HUES6 (cell line): ENCODE data around the gene CD81.

Experiments
- H3K27ac ChIP-seq: 2 replicates; pipeline ENCODE4 v1.7.0; 2013; ENCODE audit warnings: low read depth, mild to moderate bottlenecking, low read length, inconsistent platforms
- H3K27me3 ChIP-seq: 2 replicates; pipeline ENCODE4 v1.6.1; 2013; ENCODE audit warnings: low read length; ENCODE audit not compliant: control insufficient read depth, insufficient read depth
- H3K36me3 ChIP-seq: 2 replicates; pipeline ENCODE4 v1.6.1; 2013; ENCODE audit warnings: low read length; ENCODE audit not compliant: control insufficient read depth, insufficient read depth
- H3K4me1 ChIP-seq: 2 replicates; pipeline ENCODE4 v1.6.1; 2013; ENCODE audit warnings: low read length; ENCODE audit not compliant: control insufficient read depth, insufficient read depth
- H3K4me3 ChIP-seq: 2 replicates; pipeline ENCODE4 v1.5.1; 2013; ENCODE audit warnings: low read depth, low read length
- H3K9ac ChIP-seq: one replicate; pipeline ENCODE4 v1.6.1; 2013; ENCODE audit warnings: mild to moderate bottlenecking, low read length
- H3K9me3 ChIP-seq: 2 replicates; pipeline ENCODE4 v1.6.1; 2013; ENCODE audit warnings: low read depth, low read length; ENCODE audit not compliant: control insufficient read depth, insufficient read depth

The CD81 gene

GRCh38 chr11:2443881-2444820 is 67.0 kb downstream of the CD81 start, which contains the start of gene TRPM5:
TRPM5 (minus strand) TSS chr11:2444514; CDS start chr11:2423036, 21,478 bp downstream.
- Histone ChIP-seq H3K4me1 (no peaks in the 10 kb centered on the region), H3K27ac (no peak within 1 kb of the TSS), H3K9ac (no peak within 1 kb of the TSS), H3K36me3 (no peaks in the 10 kb centered on the region), H3K4me3 (peak within 1 kb of the TSS; percentile 79), H3K9me3 (peaks cover 5% of the 10 kb centered on the region; the same call in 1 of the 2 replicates), H3K27me3 (peaks cover 93% of the 10 kb centered on the region)

- H3K27ac ChIP-seq: no peak within 1 kb of the TSS
- H3K9ac ChIP-seq: no peak within 1 kb of the TSS
- H3K4me1 ChIP-seq: no peaks in the 10 kb centered on the region
- no peaks in the 10 kb centered on the region for H3K36me3 ChIP-seq
- H3K4me3 ChIP-seq: peak within 1 kb of the TSS; percentile 79
- peaks cover 95% of the 10 kb centered on the region for H3K27me3 ChIP-seq
- peaks cover 5% of the 10 kb centered on the region; the same call in 1 of the 2 replicates for H3K9me3 ChIP-seq
Observed at GRCh38 chr11:2444821-2445745, 68.0 kb downstream of the CD81 start, which contains the start of gene KCNQ1. KCNQ1 (plus strand) TSS chr11:2445008; CDS start chr11:2445099, 91 bp downstream.

GRCh38 chr11:2445746-2446551 is 68.8 kb downstream of the CD81 start:
- no peaks in the 10 kb centered on the region for H3K36me3 ChIP-seq
- peak overlapping the region; percentile 63 for H3K4me3 ChIP-seq
- H3K27me3 ChIP-seq: peaks cover 95% of the 10 kb centered on the region
- H3K4me1 ChIP-seq: no peaks in the 10 kb centered on the region
- H3K9me3 ChIP-seq: peaks cover 5% of the 10 kb centered on the region; the same call in 1 of the 2 replicates
- no peak overlapping the region for H3K9ac ChIP-seq
- H3K27ac ChIP-seq: no peak overlapping the region

- no peaks in the 10 kb centered on the region for H3K36me3 ChIP-seq
Observed at GRCh38 chr11:2446590-2447252, 69.6 kb downstream of the CD81 start.

More at GRCh38 chr11:2446590-2447252, 69.6 kb downstream of the CD81 start:
- H3K9ac ChIP-seq: no peak overlapping the region
- H3K4me1 ChIP-seq: no peaks in the 10 kb centered on the region
- peaks cover 95% of the 10 kb centered on the region for H3K27me3 ChIP-seq
- no peak overlapping the region for H3K4me3 ChIP-seq
- H3K27ac ChIP-seq: no peak overlapping the region
- H3K9me3 ChIP-seq: peaks cover 5% of the 10 kb centered on the region; the same call in 1 of the 2 replicates
